Natural killer cell (primary cell): Measurements from ENCODE around the gene HEATR5B. TPM values are rescaled to one million over a fixed set of nuclear protein-coding genes. Genes with fewer than 3 reads are reported as not detected.

Experiments used
- ATAC-seq, 3 donors: fragments of 150-1000 bp in 2 of 3; fragments of 200-7000 bp in 1 of 3; cut with Tn5 transposase; 1 replicate in 1 of 3; 2 replicates in 2 of 3; pipeline ENCODE4 v1.10.0; 2021; ENCODE audit warnings: mild to moderate bottlenecking in 2 of 3, moderate library complexity in 2 of 3
- DNase-seq, 2 donors: peaks; one replicate each; pipeline versions ENCODE4 v3.0.0 to v3.0.0-alpha.2; 2013 to 2021; ENCODE audit warnings: mixed read lengths in 1 of 2
- H3K27ac ChIP-seq: one replicate; pipeline ENCODE4 v1.5.1; 2013; ENCODE audit warnings: mild to moderate bottlenecking, low read length
- H3K27me3 ChIP-seq: one replicate; pipeline ENCODE4 v1.6.1; 2013; ENCODE audit warnings: low read length; ENCODE audit not compliant: control insufficient read depth, insufficient read depth
- H3K36me3 ChIP-seq: one replicate; pipeline ENCODE4 v1.6.1; 2013; ENCODE audit warnings: low read length; ENCODE audit not compliant: control insufficient read depth, insufficient read depth
- H3K4me1 ChIP-seq: one replicate; pipeline ENCODE4 v1.6.1; 2013; ENCODE audit warnings: low read length; ENCODE audit not compliant: control insufficient read depth, insufficient read depth
- H3K4me3 ChIP-seq: one replicate; pipeline ENCODE4 v1.5.1; 2013; ENCODE audit warnings: low read length
- H3K9me3 ChIP-seq: one replicate; pipeline ENCODE4 v1.6.1; 2013; ENCODE audit warnings: low read length; ENCODE audit not compliant: control insufficient read depth, insufficient read depth
- H3K27ac Mint-ChIP-seq, 2 donors: one replicate each; pipeline ENCODE4 v1.8.0; 2022; ENCODE audit warnings: mild to moderate bottlenecking in 2 of 2, mixed read lengths in 2 of 2, moderate library complexity in 1 of 2
- H3K27me3 Mint-ChIP-seq, 2 donors: one replicate each; pipeline ENCODE4 v1.8.0; 2022; ENCODE audit warnings: low read depth in 2 of 2, mixed read lengths in 2 of 2
- H3K36me3 Mint-ChIP-seq: one replicate; pipeline ENCODE4 v1.8.0; 2022; ENCODE audit warnings: mixed read lengths
- H3K4me1 Mint-ChIP-seq, 2 donors: one replicate each; pipeline ENCODE4 v1.8.0; 2022; ENCODE audit warnings: mixed read lengths in 2 of 2
- H3K4me3 Mint-ChIP-seq: one replicate; pipeline ENCODE4 v1.8.0; 2022; ENCODE audit warnings: mild to moderate bottlenecking, moderate library complexity, mixed read lengths
- H3K9me3 Mint-ChIP-seq, 2 donors: one replicate each; pipeline ENCODE4 v1.8.0; 2022; ENCODE audit warnings: mixed read lengths in 2 of 2
- CTCF ChIP-seq: fragments of 200-600 bp; IDR thresholded peaks from one replicate; pipeline ENCODE4 v1.8.0; 2022; ENCODE audit warnings: antibody characterized with exemption
- WGBS: methylation state at CpG from one replicate; pipeline ENCODE4 v1.1.7; 2013; ENCODE audit warnings: missing lambda C conversion rate; ENCODE audit not compliant: insufficient coverage; 5-methylcytosine and 5-hydroxymethylcytosine counted together
- intact Hi-C: fragments of 100-400 bp; cut with micrococcal nuclease; formaldehyde crosslinking; loops from one replicate; pipeline ENCODE4 v1.14.2; 2022
- total RNA-seq, 4 donors: library from RNA; stranded (reverse); fragments of 120-200 nt in 1 of 4; gene quantifications; one replicate each; pipeline versions ENCODE4 v1.2.3 to v1.2.4, GENCODE V29; 2013 to 2022

HEATR5B gene
- total RNA-seq, 3 donors from 2014 or later (not counting 1 experiment from before 2014, with no cell fraction given): 31.1 to 53.9 (median 39.9) TPM

- peak; percentile 91 to 98 (median 91) for ATAC-seq
- peak; percentile 98 for DNase-seq
- Mint-ChIP-seq H3K4me1 (peaks cover 46 to 55% of the 10 kb centered on the region in 2 donors), H3K9me3 (no peaks in the 10 kb centered on the region), H3K27ac (peak within 1 kb of the TSS; percentile 98), H3K4me3 (peak within 1 kb of the TSS; percentile 96), H3K36me3 (no peaks in the 10 kb centered on the region), H3K27me3 (no peaks in the 10 kb centered on the region)
- Histone ChIP-seq H3K36me3 (no peaks in the 10 kb centered on the region), H3K4me1 (peaks cover 13% of the 10 kb centered on the region), H3K4me3 (peak within 1 kb of the TSS; percentile 95), H3K9me3 (no peaks in the 10 kb centered on the region), H3K27me3 (no peaks in the 10 kb centered on the region), H3K27ac (peak within 1 kb of the TSS; percentile 96)
- intact Hi-C loops: loop anchor here (5.0 kb wide), 1 partner anchor 164 kb away; no protein-coding TSS in a partner anchor
- no peak for TF ChIP-seq CTCF
- under 1% methylated on average over 91 of the region's 91 CpGs for WGBS
These were observed 117.6 kb downstream of the HEATR5B start, which contains the start of gene STRN for GRCh38 chr2:36966370-36967235. Gene STRN (minus strand): TSS chr2:36966536. CDS start chr2:36966463, 73 bp downstream.

GRCh38 chr2:36965751-36966369, 118.3 kb downstream of the HEATR5B start:
- WGBS: under 1% methylated on average over 42 of the region's 42 CpGs
- intact Hi-C loops: loop anchor here (5.0 kb wide), 1 partner anchor 164 kb away; no protein-coding TSS in a partner anchor

GRCh38 chr2:36965206-36965605, 119.0 kb downstream of the HEATR5B start:
- intact Hi-C loops: loop anchor here (5.0 kb wide), 1 partner anchor 163 kb away; no protein-coding TSS in a partner anchor
- H3K27me3 Mint-ChIP-seq: no peaks in the 10 kb centered on the region
- H3K4me1 Mint-ChIP-seq: peaks cover 51 to 57% of the 10 kb centered on the region in 2 donors
- Histone ChIP-seq H3K4me1 (peaks cover 13% of the 10 kb centered on the region), H3K4me3 (peak overlapping the region; percentile 47), H3K27me3 (no peaks in the 10 kb centered on the region), H3K9me3 (no peaks in the 10 kb centered on the region), H3K36me3 (no peaks in the 10 kb centered on the region), H3K27ac (no peak overlapping the region)
- DNase-seq: no peak
- peak overlapping the region; percentile 98 for H3K27ac Mint-ChIP-seq
- H3K4me3 Mint-ChIP-seq: peak overlapping the region; percentile 92
- WGBS: 100% methylated on average over 1 of the region's 2 CpGs
- no peaks in the 10 kb centered on the region for H3K36me3 Mint-ChIP-seq
- no peaks in the 10 kb centered on the region for H3K9me3 Mint-ChIP-seq
- no peak for TF ChIP-seq CTCF
- no peak for ATAC-seq

More at GRCh38 chr2:36965751-36966369, 118.3 kb downstream of the HEATR5B start:
- peak overlapping the region; percentile 36 for H3K27ac ChIP-seq
- Mint-ChIP-seq H3K4me1 (peaks cover 50 to 57% of the 10 kb centered on the region in 2 donors), H3K36me3 (no peaks in the 10 kb centered on the region), H3K27ac (peak overlapping the region; percentile 98), H3K9me3 (no peaks in the 10 kb centered on the region), H3K27me3 (no peaks in the 10 kb centered on the region), H3K4me3 (peak overlapping the region; percentile 92)
- no peaks in the 10 kb centered on the region for H3K27me3 ChIP-seq
- peak in 1 of 3 donors; percentile 7 for ATAC-seq
- no peaks in the 10 kb centered on the region for H3K9me3 ChIP-seq
- H3K4me1 ChIP-seq: peaks cover 13% of the 10 kb centered on the region
- no peaks in the 10 kb centered on the region for H3K36me3 ChIP-seq
- TF ChIP-seq CTCF: no peak
- DNase-seq: peak; percentile 22 to 47
- peak overlapping the region; percentile 47 for H3K4me3 ChIP-seq
